Endothelial cell of umbilical vein (primary cell): ENCODE measurements around the gene COL6A2. TPM values are rescaled to one million over a fixed set of nuclear protein-coding genes. Genes with fewer than 3 reads are reported as not detected.

ENCODE experiments used
- BruUV-seq: library from RNA; stranded (reverse); fragments of 400-500 nt; replicated peaks from 2 replicates; lab custom pipeline; 2021; lab: Mats Ljungman, UMichigan
- CTCF ChIA-PET: fragments of 300-600, 350-600 bp; sonication (Branson Sonifier 250); formaldehyde crosslinking; loops from one replicate; lab custom pipeline; 2021; ENCODE audit warnings: antibody characterized with exemption, inconsistent platforms; lab: Charles Lee
- POLR2A ChIA-PET: fragments of 300-600, 350-600 bp; sonication (Branson Sonifier 250); formaldehyde crosslinking; loops from one replicate; lab custom pipeline; 2021; ENCODE audit warnings: antibody characterized with exemption, inconsistent platforms; lab: Charles Lee
- DNase-seq: peaks from one replicate; pipeline ENCODE4 v3.0.0-alpha.2; 2011; ENCODE audit warnings: low read depth, low spot score
- FAIRE-seq: peaks from 2 replicates; lab custom pipeline; 2011; peaks lifted over from hg19 to GRCh38; lab: Jason Lieb, UNC
- H2AFZ ChIP-seq: 2 replicates; pipeline ENCODE4 v1.6.0; 2012; ENCODE audit warnings: low read depth, low read length, control low read depth, inconsistent platforms
- H3K27ac ChIP-seq: 2 replicates; pipeline ENCODE4 v1.5.1; 2011; ENCODE audit warnings: low read depth, mild to moderate bottlenecking, control low read depth, low read length, moderate library complexity; ENCODE audit not compliant: insufficient read depth
- H3K27me3 ChIP-seq, 2 experiments: 2 replicates each; pipeline versions ENCODE4 v1.6.0 to v1.6.1; 2011; ENCODE audit warnings: low read length in 2 of 2, mixed read lengths in 1 of 2; ENCODE audit not compliant: control insufficient read depth in 2 of 2, insufficient read depth in 2 of 2
- H3K36me3 ChIP-seq, 2 experiments: 2 replicates in 1 of 2; 3 replicates in 1 of 2; pipeline ENCODE4 v1.5.1; 2011; ENCODE audit warnings: low read length in 2 of 2, mild to moderate bottlenecking in 1 of 2, moderate library complexity in 1 of 2; ENCODE audit not compliant: control insufficient read depth in 2 of 2, insufficient read depth in 2 of 2; ENCODE audit errors: extremely low read depth in 1 of 2
- H3K4me1 ChIP-seq: 3 replicates; pipeline ENCODE4 v1.5.1; 2011; ENCODE audit warnings: mild to moderate bottlenecking, low read length; ENCODE audit not compliant: control insufficient read depth, insufficient read depth; ENCODE audit errors: extremely low read depth
- H3K4me2 ChIP-seq: 2 replicates; pipeline ENCODE4 v1.6.1; 2011; ENCODE audit warnings: low read length, control low read depth, mixed read lengths; ENCODE audit not compliant: insufficient read depth
- H3K4me3 ChIP-seq, 3 experiments: fragments of 200-600 bp in 1 of 3; sonication (generic), shearing (Covaris generic) in 1 of 3; replicated peaks in 1 of 3; 2 replicates each; pipeline ENCODE4 v1.5.1; 2011 to 2016; ENCODE audit warnings: control low read depth in 3 of 3, low read length in 3 of 3, mild to moderate bottlenecking in 2 of 3, inconsistent platforms in 1 of 3, low read depth in 1 of 3, moderate library complexity in 1 of 3; ENCODE audit not compliant: insufficient read depth in 1 of 3
- H3K79me2 ChIP-seq: 2 replicates; pipeline ENCODE4 v1.6.0; 2012; ENCODE audit warnings: low read length, inconsistent platforms; ENCODE audit not compliant: control insufficient read depth, insufficient read depth
- H3K9ac ChIP-seq: replicated peaks from 2 replicates; pipeline ENCODE3; 2011; ENCODE audit warnings: low read length, control low read depth; ENCODE audit not compliant: insufficient read depth; ENCODE audit errors: extremely low read depth
- H3K9me1 ChIP-seq: replicated peaks from 3 replicates; pipeline ENCODE4 v1.6.0; 2011; ENCODE audit warnings: mild to moderate bottlenecking, low read length; ENCODE audit not compliant: control insufficient read depth, insufficient read depth; ENCODE audit errors: extremely low read depth
- H3K9me3 ChIP-seq: replicated peaks from 2 replicates; pipeline ENCODE4 v1.5.1; 2012; ENCODE audit warnings: low read length, inconsistent platforms; ENCODE audit not compliant: control insufficient read depth, insufficient read depth
- H4K20me1 ChIP-seq: replicated peaks from 2 replicates; pipeline ENCODE3; 2011; ENCODE audit warnings: mild to moderate bottlenecking, low read length; ENCODE audit not compliant: control insufficient read depth, insufficient read depth; ENCODE audit errors: extremely low read depth
- EZH2 ChIP-seq: IDR thresholded peaks from 2 replicates; pipeline ENCODE4 v1.6.1; 2012; ENCODE audit warnings: borderline replicate concordance, low read depth, mild to moderate bottlenecking, moderate library complexity, low read length, inconsistent platforms; ENCODE audit not compliant: severe bottlenecking
- FOS ChIP-seq: IDR thresholded peaks from 2 replicates; pipeline ENCODE4 v1.6.1; 2011; ENCODE audit warnings: mild to moderate bottlenecking, low read length, moderate library complexity, borderline replicate concordance; ENCODE audit not compliant: insufficient read depth
- GATA2 ChIP-seq: IDR thresholded peaks from 2 replicates; pipeline ENCODE4 v1.7.0; 2011; ENCODE audit warnings: low read depth, mild to moderate bottlenecking, moderate library complexity, mixed read lengths, low read length; ENCODE audit not compliant: insufficient read length, insufficient read depth
- JUN ChIP-seq: IDR thresholded peaks from 2 replicates; pipeline ENCODE4 v1.6.1; 2011; ENCODE audit warnings: borderline replicate concordance, low read depth; ENCODE audit not compliant: insufficient read length, insufficient read depth
- MYC ChIP-seq: IDR thresholded peaks from one replicate; pipeline ENCODE4 v1.6.1; 2011; ENCODE audit warnings: mild to moderate bottlenecking, low read depth, low read length
- POLR2A ChIP-seq: IDR thresholded peaks from 2 replicates; pipeline ENCODE4 v1.6.1; 2012; ENCODE audit warnings: low read depth, mild to moderate bottlenecking, control low read depth, low read length
- POLR2AphosphoS5 ChIP-seq: IDR thresholded peaks from 2 replicates; pipeline ENCODE4 v1.6.1; 2012; ENCODE audit warnings: low read depth, mild to moderate bottlenecking, control low read depth, low read length, moderate library complexity; ENCODE audit not compliant: insufficient read depth
- dilution Hi-C: fragments of 300-500 bp; cut with MboI; formaldehyde crosslinking; loops from one replicate; pipeline ENCODE4 v1.15.0; 2019; ENCODE audit warnings: low sequenced_read_pairs; ENCODE audit not compliant: extremely low pct_ligation_motif_present
- intact Hi-C: fragments of 100-400 bp; cut with micrococcal nuclease; formaldehyde crosslinking; loops from one replicate; pipeline ENCODE4 v1.10.0; 2022
- polyA plus RNA-seq, 4 experiments: library from polyadenylated mRNA; depleted of rRNA in 3 of 4; stranded (reverse) in 3 of 4; unstranded in 1 of 4; fragments of >200 nt; gene quantifications; 2 replicates each; pipeline versions ENCODE4 v1.2.1 to v1.2.3, GENCODE V29; 2011 to 2012; ENCODE audit warnings: missing spikeins in 1 of 4
- total RNA-seq: library from RNA; stranded (reverse); gene quantifications from 2 replicates; pipeline ENCODE4 v1.2.3, GENCODE V29; 2021
- TF ChIP-seq, protein P1 (sequence below): IDR thresholded peaks from 2 replicates; pipeline ENCODE4 v1.6.1; 2011; ENCODE audit not compliant: insufficient read depth, insufficient read length
- TF ChIP-seq, protein P2 (sequence below), 2 donors: IDR thresholded peaks; 1 replicate in 1 of 2; 2 replicates in 1 of 2; pipeline ENCODE4 v1.5.1; 2011; ENCODE audit warnings: low read length in 2 of 2, mild to moderate bottlenecking in 2 of 2, moderate library complexity in 2 of 2, control low read depth in 1 of 2, inconsistent platforms in 1 of 2, low read depth in 1 of 2; ENCODE audit not compliant: insufficient read depth in 1 of 2; ENCODE audit errors: extremely low read depth in 1 of 2

Gene COL6A2
- total and polyA plus RNA-seq, 2 donors (not counting 3 experiments of a cell fraction or from before 2014, with no cell fraction given), result 3.4 to 6.1 TPM

DNA sequence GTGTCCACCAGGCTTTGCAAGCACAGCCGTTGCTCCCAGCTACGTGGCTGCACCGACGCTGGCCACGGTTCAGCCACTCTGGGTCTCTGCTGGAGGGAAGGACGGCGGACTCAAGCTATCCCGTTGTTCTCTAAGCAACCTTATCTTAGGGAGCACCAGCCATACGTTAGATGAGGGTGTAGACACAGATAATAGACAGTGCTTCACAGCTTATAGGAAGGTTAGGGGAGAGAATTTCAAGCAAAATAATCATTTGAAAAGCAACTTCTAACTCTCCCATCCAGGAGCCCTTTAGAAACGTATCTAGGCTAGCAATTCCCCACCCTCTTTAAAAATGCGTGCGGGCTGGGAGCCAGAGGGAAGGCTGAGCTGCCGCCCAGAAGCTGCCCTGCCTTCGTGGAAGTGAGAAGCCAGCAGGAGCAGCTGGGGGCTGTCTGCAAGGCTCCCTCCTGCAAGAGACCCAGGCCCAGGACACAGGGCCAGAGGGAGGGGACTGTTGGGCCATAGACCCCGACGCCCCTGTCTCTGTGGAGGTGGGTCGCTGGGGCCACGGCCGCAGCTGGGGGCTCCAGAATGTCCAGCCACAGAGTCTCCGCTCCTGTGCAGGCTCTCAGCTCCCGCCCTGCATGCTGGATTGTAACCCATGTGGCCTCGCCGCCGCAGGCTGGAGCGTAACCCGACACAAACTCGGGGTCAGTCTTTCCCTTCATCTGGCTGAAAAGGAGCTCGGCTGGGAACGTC lies 31.2 kb upstream of the COL6A2 start:
- Histone ChIP-seq H3K4me1 (no peaks in the 10 kb centered on the region), H3K9me3 (no peaks in the 10 kb centered on the region), H3K27ac (no peak overlapping the region), H2AFZ (no peak overlapping the region), H3K27me3 (peaks cover 20 to 23% of the 10 kb centered on the region in 2 experiments), H3K36me3 (no peaks in the 10 kb centered on the region), H3K9ac (no peak overlapping the region), H3K4me2 (no peak overlapping the region), H3K4me3 (no peak overlapping the region), H3K9me1 (no peaks in the 10 kb centered on the region), H3K79me2 (no peaks in the 10 kb centered on the region), H4K20me1 (no peaks in the 10 kb centered on the region)
- ChIA-PET POLR2A (no interaction called here), CTCF (interaction anchor here (1.4 kb wide), 1 partner anchor 93 kb away, joined by 5 read pairs; no protein-coding TSS in a partner anchor)
- no peak for TF ChIP-seq JUN
- TF ChIP-seq, protein P1, sequence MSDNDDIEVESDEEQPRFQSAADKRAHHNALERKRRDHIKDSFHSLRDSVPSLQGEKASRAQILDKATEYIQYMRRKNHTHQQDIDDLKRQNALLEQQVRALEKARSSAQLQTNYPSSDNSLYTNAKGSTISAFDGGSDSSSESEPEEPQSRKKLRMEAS, result no peak
- TF ChIP-seq FOS, result no peak
- no peak for TF ChIP-seq POLR2A
- no peak for TF ChIP-seq GATA2
- TF ChIP-seq, protein P2, sequence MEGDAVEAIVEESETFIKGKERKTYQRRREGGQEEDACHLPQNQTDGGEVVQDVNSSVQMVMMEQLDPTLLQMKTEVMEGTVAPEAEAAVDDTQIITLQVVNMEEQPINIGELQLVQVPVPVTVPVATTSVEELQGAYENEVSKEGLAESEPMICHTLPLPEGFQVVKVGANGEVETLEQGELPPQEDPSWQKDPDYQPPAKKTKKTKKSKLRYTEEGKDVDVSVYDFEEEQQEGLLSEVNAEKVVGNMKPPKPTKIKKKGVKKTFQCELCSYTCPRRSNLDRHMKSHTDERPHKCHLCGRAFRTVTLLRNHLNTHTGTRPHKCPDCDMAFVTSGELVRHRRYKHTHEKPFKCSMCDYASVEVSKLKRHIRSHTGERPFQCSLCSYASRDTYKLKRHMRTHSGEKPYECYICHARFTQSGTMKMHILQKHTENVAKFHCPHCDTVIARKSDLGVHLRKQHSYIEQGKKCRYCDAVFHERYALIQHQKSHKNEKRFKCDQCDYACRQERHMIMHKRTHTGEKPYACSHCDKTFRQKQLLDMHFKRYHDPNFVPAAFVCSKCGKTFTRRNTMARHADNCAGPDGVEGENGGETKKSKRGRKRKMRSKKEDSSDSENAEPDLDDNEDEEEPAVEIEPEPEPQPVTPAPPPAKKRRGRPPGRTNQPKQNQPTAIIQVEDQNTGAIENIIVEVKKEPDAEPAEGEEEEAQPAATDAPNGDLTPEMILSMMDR (IDR thresholded peaks at IDR 0.05; ENCODE audit: extremely low read depth in 1 of 2, insufficient read depth in 1 of 2, low read depth in 1 of 2, low read length in 2 of 2), result no peak
- TF ChIP-seq EZH2, result no peak
- no peak for TF ChIP-seq MYC
- no peak for TF ChIP-seq POLR2AphosphoS5
- FAIRE-seq (no peak), DNase-seq (no peak)
- dilution Hi-C loops, result no loop called here
- intact Hi-C loops, result no loop called here
- BruUV-seq, result no TSS peak
